HepG2 (cell line): Measurements from ENCODE around the gene USP43. TPM values are rescaled to one million over a fixed set of nuclear protein-coding genes. Genes with fewer than 3 reads are reported as not detected.

ENCODE experiments used
- ATAC-seq: fragments of 200-7000 bp; cut with Tn5 transposase; 3 replicates; pipeline ENCODE4 v1.9.1; 2020; ENCODE audit warnings: mild to moderate bottlenecking, moderate library complexity
- BruUV-seq: library from RNA; stranded (reverse); fragments of 400-500 nt; replicated peaks from 2 replicates; lab custom pipeline; 2021; lab: Mats Ljungman, UMichigan
- CTCF ChIA-PET: fragments of 300-600 bp; formaldehyde crosslinking; extraction: SDS; loops from one replicate; lab custom pipeline; 2021; ENCODE audit warnings: low total read pairs, inconsistent platforms, low intra/inter-chr PET ratio; lab: Yijun Ruan, JAX
- POLR2A ChIA-PET: fragments of 350-600 bp; sonication (Branson Sonifier 250); formaldehyde crosslinking; loops from one replicate; lab custom pipeline; 2020; ENCODE audit warnings: antibody characterized with exemption, inconsistent platforms; lab: Yijun Ruan, JAX
- DNase-seq: peaks from one replicate; pipeline ENCODE4 v3.0.0-alpha.2; 2015; ENCODE audit warnings: low spot score
- FAIRE-seq: peaks from 3 replicates; lab custom pipeline; 2011; peaks lifted over from hg19 to GRCh38; lab: Jason Lieb, UNC
- H2AFZ ChIP-seq: one replicate; pipeline ENCODE4 v1.6.1; 2011; ENCODE audit warnings: low read length, inconsistent platforms
- H3K27ac ChIP-seq: fragments of 300-600 bp; 3 replicates; pipeline ENCODE4 v1.8.0; 2011; ENCODE audit warnings: mixed run types, mild to moderate bottlenecking, mixed read lengths, low read length, inconsistent platforms; ENCODE audit not compliant: insufficient read depth; ENCODE audit errors: extremely low read length
- H3K27me3 ChIP-seq, 2 experiments: fragments of 200-600 bp in 1 of 2; 2 replicates in 1 of 2; 3 replicates in 1 of 2; pipeline versions ENCODE4 v1.6.0 to v1.8.0; 2011; ENCODE audit warnings: low read length in 2 of 2, mild to moderate bottlenecking in 2 of 2, moderate library complexity in 2 of 2, inconsistent platforms in 1 of 2; ENCODE audit not compliant: insufficient read depth in 2 of 2, control insufficient read depth in 1 of 2
- H3K36me3 ChIP-seq, 2 experiments: fragments of 200-600 bp in 1 of 2; replicated peaks in 1 of 2; 2 replicates in 1 of 2; 3 replicates in 1 of 2; pipeline versions ENCODE4 v1.5.1 to v1.8.0; 2011; ENCODE audit warnings: low read length in 2 of 2, inconsistent platforms in 1 of 2; ENCODE audit not compliant: insufficient read depth in 2 of 2, control insufficient read depth in 1 of 2
- H3K4me1 ChIP-seq: 2 replicates; pipeline ENCODE4 v1.5.1; 2012; ENCODE audit warnings: low read length, inconsistent platforms; ENCODE audit not compliant: insufficient read depth
- H3K4me2 ChIP-seq: 2 replicates; pipeline ENCODE4 v1.6.0; 2011; ENCODE audit warnings: low read depth, low read length, inconsistent platforms
- H3K4me3 ChIP-seq, 3 experiments: fragments of 200-600 bp in 1 of 3; sonication (generic), shearing (Covaris generic) in 1 of 3; replicated peaks in 1 of 3; 2 replicates each; pipeline ENCODE4 v1.5.1; 2011 to 2016; ENCODE audit warnings: low read length in 3 of 3, inconsistent platforms in 2 of 3, low read depth in 2 of 3, mild to moderate bottlenecking in 2 of 3, control low read depth in 1 of 3, mixed read lengths in 1 of 3; ENCODE audit not compliant: insufficient read depth in 1 of 3
- H3K79me2 ChIP-seq: one replicate; pipeline ENCODE4 v1.6.1; 2011; ENCODE audit warnings: low read length, inconsistent platforms; ENCODE audit not compliant: insufficient read depth
- H3K9ac ChIP-seq: 2 replicates; pipeline ENCODE4 v1.6.0; 2011; ENCODE audit warnings: mild to moderate bottlenecking, low read depth, low read length, inconsistent platforms; ENCODE audit not compliant: insufficient read depth
- H3K9me3 ChIP-seq: 2 replicates; pipeline ENCODE4 v1.5.1; 2012; ENCODE audit warnings: mild to moderate bottlenecking, low read length
- H4K20me1 ChIP-seq: 2 replicates; pipeline ENCODE4 v1.6.0; 2011; ENCODE audit warnings: inconsistent platforms, mild to moderate bottlenecking, low read length, moderate library complexity; ENCODE audit not compliant: insufficient read depth
- MTF1 ChIP-seq: sonication (generic); formaldehyde crosslinking; IDR thresholded peaks from 2 replicates; pipeline ENCODE4 v1.5.0; 2020; ENCODE audit warnings: missing genetic modification reagents
- NFYC ChIP-seq: IDR thresholded peaks from 2 replicates; pipeline ENCODE4 v1.6.1; 2016; ENCODE audit warnings: missing genetic modification reagents, missing compliant biosample characterization
- PHF8 ChIP-seq: sonication (generic); formaldehyde crosslinking; IDR thresholded peaks from 2 replicates; pipeline ENCODE4 v1.5.0; 2020; ENCODE audit warnings: missing genetic modification reagents
- SP140L ChIP-seq: sonication (generic); formaldehyde crosslinking; IDR thresholded peaks from 2 replicates; pipeline ENCODE4 v1.4.0; 2020; ENCODE audit warnings: missing genetic modification reagents, borderline replicate concordance
- TGIF2 ChIP-seq: IDR thresholded peaks from 2 replicates; pipeline ENCODE4 v1.6.1; 2016; ENCODE audit warnings: control low read depth, missing compliant biosample characterization
- YEATS2 ChIP-seq: sonication (generic); formaldehyde crosslinking; IDR thresholded peaks from 2 replicates; pipeline ENCODE4 v1.4.0; 2020; ENCODE audit warnings: missing genetic modification reagents, borderline replicate concordance
- ZNF260 ChIP-seq: sonication (generic); formaldehyde crosslinking; IDR thresholded peaks from 2 replicates; pipeline ENCODE4 v1.4.0; 2020; ENCODE audit warnings: missing genetic modification reagents, low read depth, mild to moderate bottlenecking, borderline replicate concordance
- ZNF484 ChIP-seq: sonication (generic); formaldehyde crosslinking; IDR thresholded peaks from 2 replicates; pipeline ENCODE4 v1.5.1; 2020; ENCODE audit warnings: mild to moderate bottlenecking, low read depth, missing genetic modification reagents, borderline replicate concordance
- ZNF75D ChIP-seq: sonication (generic); formaldehyde crosslinking; IDR thresholded peaks from 2 replicates; pipeline ENCODE4 v1.8.1; 2023; ENCODE audit warnings: missing genetic modification reagents, mild to moderate bottlenecking, borderline replicate concordance
- WGBS: methylation state at CpG from one replicate; pipeline ENCODE4 v1.1.6; 2017; ENCODE audit warnings: low lambda C conversion rate; 5-methylcytosine and 5-hydroxymethylcytosine counted together
- in situ Hi-C: cut with HindIII; loops from 2 replicates; pipeline ENCODE4 v1.10.0; 2017; ENCODE audit warnings: low pct_unique_long_range_greater_than_20kb; ENCODE audit not compliant: extremely low pct_ligation_motif_present
- intact Hi-C: fragments of 100-400 bp; cut with micrococcal nuclease; formaldehyde crosslinking; loops from one replicate; pipeline ENCODE4 v1.10.0; 2022; ENCODE audit not compliant: unreplicated experiment
- polyA plus RNA-seq, 8 experiments: library from polyadenylated mRNA; depleted of rRNA in 3 of 8; stranded (reverse) in 7 of 8; unstranded in 1 of 8; fragments of >200 nt; fragmentation: Illumina TruSeq in 4 of 8; extraction: Trizol in 4 of 8; gene quantifications; 2 replicates each; pipeline versions ENCODE4 v1.2.1 to v1.2.3, GENCODE V29; 2011 to 2016; ENCODE audit warnings: low read depth in 4 of 8, missing spikeins in 1 of 8, mixed read lengths in 1 of 8; ENCODE audit not compliant: insufficient read depth in 1 of 8
- total RNA-seq, 5 experiments: library from RNA; depleted of rRNA; stranded (reverse); fragments of >200 nt; fragmentation: Illumina TruSeq; extraction: Trizol; gene quantifications; 2 replicates each; pipeline ENCODE4 v1.2.3, GENCODE V29; 2016; ENCODE audit warnings: low read depth in 1 of 5
- TF ChIP-seq, protein P1 (sequence below): sonication (generic); formaldehyde crosslinking; IDR thresholded peaks from 2 replicates; pipeline ENCODE4 v1.5.1; 2020; ENCODE audit warnings: missing genetic modification reagents, mild to moderate bottlenecking, borderline replicate concordance
- TF ChIP-seq, protein P2 (sequence below): sonication (generic); formaldehyde crosslinking; IDR thresholded peaks from 2 replicates; pipeline ENCODE4 v1.9.0; 2021; ENCODE audit warnings: missing genetic modification reagents, mild to moderate bottlenecking, borderline replicate concordance
- TF ChIP-seq, protein P3 (sequence below): sonication (generic); formaldehyde crosslinking; conservative IDR thresholded peaks from 2 replicates; pipeline ENCODE4 v1.8.0; 2022; ENCODE audit warnings: missing genetic modification reagents

The USP43 gene
- total and polyA plus RNA-seq, 2 of the 13 experiments (the other 11 are each of a cell fraction or from before 2014, with no cell fraction given), result 1.6 to 2.2 TPM

DNA sequence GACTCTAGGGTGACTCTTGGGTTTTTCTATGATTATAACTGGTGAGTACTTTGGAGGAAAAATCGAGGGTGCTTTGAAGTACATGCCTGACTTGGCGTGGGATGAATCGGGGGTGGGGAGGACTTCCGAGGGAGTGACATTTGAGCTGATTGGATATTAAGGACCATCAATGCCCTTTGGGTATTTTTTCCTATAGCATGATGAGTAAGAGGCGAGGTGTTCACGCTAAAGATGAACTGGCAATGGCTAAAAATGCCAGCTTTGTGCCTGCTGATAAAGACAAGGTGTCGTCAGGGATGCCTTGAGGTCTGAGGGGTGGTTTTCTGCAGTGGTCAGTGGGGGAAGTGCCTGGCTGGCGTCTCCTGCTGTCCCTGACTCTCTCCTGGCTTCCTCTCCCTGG lies 25.3 kb downstream of the USP43 start:
- H3K79me2 ChIP-seq, result no peaks in the 10 kb centered on the region
- no peak overlapping the region for H3K27ac ChIP-seq
- FAIRE-seq (no peak), DNase-seq (no peak)
- H3K36me3 ChIP-seq, result no peaks in the 10 kb centered on the region
- intact Hi-C loops, result no loop called here
- no peak overlapping the region for H3K4me2 ChIP-seq
- H2AFZ ChIP-seq, result no peak overlapping the region
- POLR2A ChIA-PET, result no interaction called here
- CTCF ChIA-PET, result no interaction called here
- H3K9ac ChIP-seq, result no peak overlapping the region
- WGBS, result 34% methylated on average over 8 of the region's 8 CpGs
- TF ChIP-seq ZNF260 (CRISPR knock-in tag) (no peak), ZNF484 (CRISPR knock-in tag) (no peak), SP140L (CRISPR knock-in tag) (no peak), PHF8 (no peak), MTF1 (no peak), TGIF2 (no peak), YEATS2 (no peak), ZNF75D (CRISPR knock-in tag) (no peak), NFYC (CRISPR knock-in tag) (no peak)
- TF ChIP-seq, protein P1, sequence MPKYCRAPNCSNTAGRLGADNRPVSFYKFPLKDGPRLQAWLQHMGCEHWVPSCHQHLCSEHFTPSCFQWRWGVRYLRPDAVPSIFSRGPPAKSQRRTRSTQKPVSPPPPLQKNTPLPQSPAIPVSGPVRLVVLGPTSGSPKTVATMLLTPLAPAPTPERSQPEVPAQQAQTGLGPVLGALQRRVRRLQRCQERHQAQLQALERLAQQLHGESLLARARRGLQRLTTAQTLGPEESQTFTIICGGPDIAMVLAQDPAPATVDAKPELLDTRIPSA, result no peak
- TF ChIP-seq, protein P2, sequence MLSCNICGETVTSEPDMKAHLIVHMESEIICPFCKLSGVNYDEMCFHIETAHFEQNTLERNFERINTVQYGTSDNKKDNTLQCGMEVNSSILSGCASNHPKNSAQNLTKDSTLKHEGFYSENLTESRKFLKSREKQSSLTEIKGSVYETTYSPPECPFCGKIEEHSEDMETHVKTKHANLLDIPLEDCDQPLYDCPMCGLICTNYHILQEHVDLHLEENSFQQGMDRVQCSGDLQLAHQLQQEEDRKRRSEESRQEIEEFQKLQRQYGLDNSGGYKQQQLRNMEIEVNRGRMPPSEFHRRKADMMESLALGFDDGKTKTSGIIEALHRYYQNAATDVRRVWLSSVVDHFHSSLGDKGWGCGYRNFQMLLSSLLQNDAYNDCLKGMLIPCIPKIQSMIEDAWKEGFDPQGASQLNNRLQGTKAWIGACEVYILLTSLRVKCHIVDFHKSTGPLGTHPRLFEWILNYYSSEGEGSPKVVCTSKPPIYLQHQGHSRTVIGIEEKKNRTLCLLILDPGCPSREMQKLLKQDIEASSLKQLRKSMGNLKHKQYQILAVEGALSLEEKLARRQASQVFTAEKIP, result no peak
- TF ChIP-seq, protein P3, sequence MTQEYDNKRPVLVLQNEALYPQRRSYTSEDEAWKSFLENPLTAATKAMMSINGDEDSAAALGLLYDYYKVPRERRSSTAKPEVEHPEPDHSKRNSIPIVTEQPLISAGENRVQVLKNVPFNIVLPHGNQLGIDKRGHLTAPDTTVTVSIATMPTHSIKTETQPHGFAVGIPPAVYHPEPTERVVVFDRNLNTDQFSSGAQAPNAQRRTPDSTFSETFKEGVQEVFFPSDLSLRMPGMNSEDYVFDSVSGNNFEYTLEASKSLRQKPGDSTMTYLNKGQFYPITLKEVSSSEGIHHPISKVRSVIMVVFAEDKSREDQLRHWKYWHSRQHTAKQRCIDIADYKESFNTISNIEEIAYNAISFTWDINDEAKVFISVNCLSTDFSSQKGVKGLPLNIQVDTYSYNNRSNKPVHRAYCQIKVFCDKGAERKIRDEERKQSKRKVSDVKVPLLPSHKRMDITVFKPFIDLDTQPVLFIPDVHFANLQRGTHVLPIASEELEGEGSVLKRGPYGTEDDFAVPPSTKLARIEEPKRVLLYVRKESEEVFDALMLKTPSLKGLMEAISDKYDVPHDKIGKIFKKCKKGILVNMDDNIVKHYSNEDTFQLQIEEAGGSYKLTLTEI (CRISPR knock-in tag), result no peak
- TF ChIP-seq, all 625 proteins: peak for 0
- H3K4me3 ChIP-seq, result no peak overlapping the region
- H3K9me3 ChIP-seq, result no peaks in the 10 kb centered on the region
- no TSS peak for BruUV-seq
- H3K4me1 ChIP-seq, result no peaks in the 10 kb centered on the region
- ATAC-seq, result no peak
- no peaks in the 10 kb centered on the region for H4K20me1 ChIP-seq
- in situ Hi-C loops, result no loop called here
- H3K27me3 ChIP-seq, result no peaks in the 10 kb centered on the region; a peak in 1 of 5 replicates
